Thyroid gland (tissue), 4 donors: ENCODE measurements around the gene LPAR2. TPM values are rescaled to one million over a fixed set of nuclear protein-coding genes. Genes with fewer than 3 reads are reported as not detected.

ENCODE experiments used
- DNase-seq, 2 donors: peaks; one replicate each; pipeline ENCODE4 v3.0.0-alpha.2; 2019
- H3K27ac ChIP-seq, 3 donors: fragments of 200-600 bp; sonication (generic); 1 replicate in 2 of 3; 2 replicates in 1 of 3; pipeline ENCODE4 v1.5.1; 2016 to 2019; ENCODE audit warnings: mild to moderate bottlenecking in 1 of 3, moderate library complexity in 1 of 3
- H3K27me3 ChIP-seq: fragments of 200-600 bp; sonication (generic); one replicate; pipeline ENCODE4 v1.5.1; 2019
- H3K36me3 ChIP-seq, 2 donors: fragments of 200-600 bp; sonication (generic); one replicate each; pipeline ENCODE4 v1.5.1; 2016 to 2019
- H3K4me1 ChIP-seq, 2 donors: fragments of 200-600 bp; sonication (generic); one replicate each; pipeline ENCODE4 v1.5.1; 2017 to 2019
- H3K4me3 ChIP-seq, 3 donors: fragments of 200-600 bp; sonication (generic); replicated peaks in 1 of 3; 1 replicate in 2 of 3; 2 replicates in 1 of 3; pipeline ENCODE4 v1.5.1; 2016; ENCODE audit warnings: mild to moderate bottlenecking in 1 of 3
- H3K9me3 ChIP-seq: fragments of 200-600 bp; sonication (generic); one replicate; pipeline ENCODE4 v1.5.1; 2017
- POLR2A ChIP-seq, 2 donors: fragments of 450-650 bp; IDR thresholded peaks; one replicate each; pipeline ENCODE4 v1.6.1; 2017; ENCODE audit warnings: antibody characterized with exemption in 2 of 2, mild to moderate bottlenecking in 2 of 2, moderate library complexity in 1 of 2
- WGBS, 2 donors: methylation state at CpG; one replicate each; pipeline ENCODE4 v1.1.5; 2017; 5-methylcytosine and 5-hydroxymethylcytosine counted together
- intact Hi-C: fragments of 100-400 bp; cut with DNase I; formaldehyde crosslinking; loops from one replicate; pipeline ENCODE4 v1.15.1; 2023
- total RNA-seq, 4 donors: library from RNA; depleted of rRNA; stranded (reverse); fragments of >200 nt; gene quantifications; one replicate each; pipeline ENCODE4 v1.2.3, GENCODE V29; 2016
- TF ChIP-seq, protein P1 (sequence below), 6 experiments: fragments of 200-600 bp in 3 of 6; fragments of 450-650 bp in 3 of 6; sonication (generic) in 3 of 6; IDR thresholded peaks; one replicate each; pipeline ENCODE4 v1.5.1; 2016 to 2019; ENCODE audit warnings: antibody characterized with exemption in 6 of 6, mild to moderate bottlenecking in 2 of 6, inconsistent platforms in 1 of 6, moderate library complexity in 1 of 6

Gene LPAR2
- total RNA-seq, 4 donors from 2014 or later: 10.2 to 35.2 (median 22.9) TPM

DNA sequence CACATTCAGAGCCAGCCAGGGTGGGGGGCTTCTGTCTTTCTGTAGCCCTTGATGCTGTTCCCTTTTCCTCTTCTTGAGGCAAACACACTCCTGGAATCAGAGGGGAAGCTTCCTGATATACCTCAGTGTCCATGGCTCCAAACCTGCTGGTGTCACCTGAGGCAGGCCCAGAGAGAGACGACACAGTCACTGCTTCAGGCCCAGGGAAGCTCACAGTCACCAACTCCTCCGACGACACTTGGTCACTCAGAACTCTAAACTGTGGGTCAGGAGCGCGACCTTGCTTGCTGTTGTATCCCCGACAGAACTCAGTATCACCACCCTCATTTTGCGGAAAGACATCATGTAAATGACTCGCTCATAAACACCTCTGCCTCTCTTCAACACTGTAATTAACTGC, 34.3 kb upstream of the LPAR2 start:
- H3K27ac ChIP-seq: no peak overlapping the region
- intact Hi-C loops: no loop called here
- H3K36me3 ChIP-seq: peaks cover 15 to 21% of the 10 kb centered on the region in 2 donors
- H3K4me1 ChIP-seq: peaks cover 17% of the 10 kb centered on the region in 2 donors
- no peak for DNase-seq
- TF ChIP-seq, protein P1, sequence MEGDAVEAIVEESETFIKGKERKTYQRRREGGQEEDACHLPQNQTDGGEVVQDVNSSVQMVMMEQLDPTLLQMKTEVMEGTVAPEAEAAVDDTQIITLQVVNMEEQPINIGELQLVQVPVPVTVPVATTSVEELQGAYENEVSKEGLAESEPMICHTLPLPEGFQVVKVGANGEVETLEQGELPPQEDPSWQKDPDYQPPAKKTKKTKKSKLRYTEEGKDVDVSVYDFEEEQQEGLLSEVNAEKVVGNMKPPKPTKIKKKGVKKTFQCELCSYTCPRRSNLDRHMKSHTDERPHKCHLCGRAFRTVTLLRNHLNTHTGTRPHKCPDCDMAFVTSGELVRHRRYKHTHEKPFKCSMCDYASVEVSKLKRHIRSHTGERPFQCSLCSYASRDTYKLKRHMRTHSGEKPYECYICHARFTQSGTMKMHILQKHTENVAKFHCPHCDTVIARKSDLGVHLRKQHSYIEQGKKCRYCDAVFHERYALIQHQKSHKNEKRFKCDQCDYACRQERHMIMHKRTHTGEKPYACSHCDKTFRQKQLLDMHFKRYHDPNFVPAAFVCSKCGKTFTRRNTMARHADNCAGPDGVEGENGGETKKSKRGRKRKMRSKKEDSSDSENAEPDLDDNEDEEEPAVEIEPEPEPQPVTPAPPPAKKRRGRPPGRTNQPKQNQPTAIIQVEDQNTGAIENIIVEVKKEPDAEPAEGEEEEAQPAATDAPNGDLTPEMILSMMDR (IDR thresholded peaks at IDR 0.05): no peak
- TF ChIP-seq POLR2A (IDR thresholded peaks at IDR 0.05): no peak
- H3K27me3 ChIP-seq: no peaks in the 10 kb centered on the region
- H3K4me3 ChIP-seq: peak overlapping the region in 1 of 3 donors; percentile 89
- H3K9me3 ChIP-seq: no peaks in the 10 kb centered on the region
- 69 to 79% methylated on average over 8 of the region's 8 CpGs for WGBS, 2 donors

DNA sequence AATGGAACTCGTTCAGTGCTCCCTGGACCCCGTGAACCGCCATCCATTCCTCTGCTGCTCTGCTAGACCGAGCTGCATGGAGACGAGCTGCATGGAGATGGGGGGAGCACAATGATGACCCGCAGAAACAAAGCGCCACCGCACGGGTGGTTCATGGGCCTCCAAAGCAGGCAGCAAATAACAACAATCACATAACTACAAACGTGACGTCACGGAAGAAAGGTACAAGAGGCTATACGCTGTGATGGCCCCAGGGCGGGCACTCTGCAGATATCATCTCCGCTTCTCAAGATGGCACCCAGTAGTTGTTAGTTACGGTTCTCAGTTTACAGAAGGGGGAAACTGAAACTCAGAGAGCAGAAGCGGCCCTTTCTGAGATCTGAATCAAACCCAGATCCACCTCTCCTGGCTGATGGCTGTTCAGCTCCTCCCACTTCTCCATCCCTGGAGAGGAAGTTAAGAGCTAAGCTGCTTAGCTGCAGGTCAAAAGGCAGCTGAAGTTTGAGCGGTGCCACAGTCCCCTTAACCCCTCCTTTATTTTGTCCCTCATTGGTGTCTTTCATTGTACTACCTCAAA, 33.7 kb upstream of the LPAR2 start:
- TF ChIP-seq POLR2A (IDR thresholded peaks at IDR 0.05): no peak
- TF ChIP-seq, protein P1 (IDR thresholded peaks at IDR 0.05): no peak
- H3K36me3 ChIP-seq: peaks cover 19 to 26% of the 10 kb centered on the region in 2 donors
- H3K27ac ChIP-seq: no peak overlapping the region
- DNase-seq: no peak
- 62 to 65% methylated on average over 18 of the region's 18 CpGs for WGBS, 2 donors
- intact Hi-C loops: no loop called here
- no peak overlapping the region for H3K4me3 ChIP-seq
- H3K9me3 ChIP-seq: no peaks in the 10 kb centered on the region
- H3K27me3 ChIP-seq: no peaks in the 10 kb centered on the region
- H3K4me1 ChIP-seq: peaks cover 17% of the 10 kb centered on the region in 2 donors

DNA sequence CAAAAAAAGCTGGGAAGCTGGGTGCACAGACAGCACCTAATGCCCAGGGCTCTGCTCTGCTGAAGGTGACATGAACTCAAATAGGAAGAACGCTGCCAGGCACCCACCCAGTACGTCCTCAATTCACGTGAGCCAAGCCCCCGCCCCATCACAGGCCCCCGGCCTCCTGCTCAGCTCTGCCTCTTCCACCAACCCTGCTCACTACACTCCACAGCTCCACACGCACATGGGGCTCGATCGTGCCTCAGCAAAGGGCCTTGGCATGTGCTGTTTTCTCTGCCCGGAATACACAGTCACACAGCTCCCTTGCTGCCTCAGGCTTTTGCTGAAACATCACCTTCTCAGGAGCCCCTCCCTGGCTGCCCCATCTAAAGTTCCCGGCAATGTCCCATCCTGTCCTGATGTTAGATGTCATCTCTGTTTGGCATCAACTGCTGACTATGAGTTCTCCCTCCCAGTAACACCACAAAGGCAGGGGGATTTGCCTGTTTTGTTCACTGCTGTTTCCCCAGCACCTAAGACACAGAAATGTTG, 33.2 kb upstream of the LPAR2 start:
- H3K9me3 ChIP-seq: no peaks in the 10 kb centered on the region
- H3K36me3 ChIP-seq: peaks cover 25 to 32% of the 10 kb centered on the region in 2 donors
- intact Hi-C loops: no loop called here
- no peak overlapping the region for H3K4me3 ChIP-seq
- H3K27me3 ChIP-seq: no peaks in the 10 kb centered on the region
- TF ChIP-seq, protein P1 (IDR thresholded peaks at IDR 0.05): no peak
- TF ChIP-seq POLR2A (IDR thresholded peaks at IDR 0.05): no peak
- H3K4me1 ChIP-seq: peaks cover 17% of the 10 kb centered on the region in 2 donors
- no peak for DNase-seq
- 87 to 90% methylated on average over 10 of the region's 10 CpGs for WGBS, 2 donors
- no peak overlapping the region for H3K27ac ChIP-seq

DNA sequence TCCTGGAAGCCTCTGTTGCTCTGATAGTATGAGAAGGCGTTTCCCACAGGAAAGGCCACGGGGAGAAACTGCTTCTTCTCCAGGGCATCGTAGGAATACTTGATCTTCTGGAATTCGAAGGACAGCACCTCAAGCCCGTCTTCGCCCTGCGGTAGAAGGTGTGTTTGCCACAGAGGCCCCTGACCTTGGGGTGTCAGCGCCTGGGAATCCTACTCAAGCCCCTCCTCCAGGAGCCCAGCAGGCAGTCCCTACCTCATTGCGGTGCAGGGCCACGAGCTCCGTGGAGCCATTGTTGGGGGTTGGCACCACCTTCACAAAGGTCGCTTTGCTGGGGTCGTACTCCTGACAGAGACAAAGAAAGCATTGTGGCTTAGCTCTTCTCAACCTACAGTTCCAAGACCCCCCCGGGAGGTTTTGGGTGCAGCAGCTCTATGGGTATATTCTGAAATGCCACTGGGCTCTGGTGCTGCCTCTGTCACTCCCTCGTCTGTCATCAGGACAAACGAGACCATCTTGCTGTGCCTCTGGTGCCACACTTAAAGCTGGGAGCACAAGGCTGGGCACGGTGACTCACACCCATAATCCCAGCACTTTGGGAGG, 31.7 kb upstream of the LPAR2 start:
- intact Hi-C loops: no loop called here
- 92% methylated on average over 12 to 17 of the region's 17 CpGs for WGBS, 2 donors
- no peak overlapping the region for H3K4me3 ChIP-seq
- H3K36me3 ChIP-seq: peaks cover 40 to 47% of the 10 kb centered on the region in 2 donors
- no peaks in the 10 kb centered on the region for H3K9me3 ChIP-seq
- H3K27ac ChIP-seq: no peak overlapping the region
- TF ChIP-seq, protein P1 (IDR thresholded peaks at IDR 0.05): no peak
- no peak for TF ChIP-seq POLR2A (IDR thresholded peaks at IDR 0.05)
- DNase-seq: no peak
- H3K27me3 ChIP-seq: no peaks in the 10 kb centered on the region
- H3K4me1 ChIP-seq: peaks cover 17% of the 10 kb centered on the region in 2 donors

DNA sequence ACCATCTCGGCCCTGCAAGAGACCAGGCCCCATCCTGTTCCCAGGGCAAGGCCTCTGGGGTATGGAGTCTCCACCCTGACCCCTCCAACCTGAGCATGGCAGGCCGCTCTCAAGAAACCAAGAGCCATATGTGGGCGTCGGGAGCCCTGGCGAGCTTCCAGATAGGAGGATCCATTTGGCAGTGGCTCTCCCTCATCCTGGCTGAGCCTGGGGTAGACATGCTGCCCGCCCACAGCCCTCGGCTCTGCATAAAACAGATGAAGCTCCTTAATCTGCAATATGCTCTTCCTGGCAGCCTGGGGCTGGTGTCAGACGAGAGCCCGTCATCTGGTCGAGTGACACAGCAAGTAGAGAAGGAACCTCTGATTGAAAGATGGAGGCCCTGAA, 29.4 kb upstream of the LPAR2 start:
- Histone ChIP-seq H3K4me1 (peaks cover 10 to 11% of the 10 kb centered on the region in 2 donors), H3K9me3 (no peaks in the 10 kb centered on the region), H3K36me3 (peaks cover 63 to 70% of the 10 kb centered on the region in 2 donors), H3K4me3 (no peak overlapping the region), H3K27ac (no peak overlapping the region), H3K27me3 (no peaks in the 10 kb centered on the region)
- WGBS, 2 donors: 69 to 85% methylated on average over 6 to 10 of the region's 10 CpGs
- TF ChIP-seq, protein P1 (IDR thresholded peaks at IDR 0.05): no peak
- TF ChIP-seq POLR2A (IDR thresholded peaks at IDR 0.05): no peak
- DNase-seq: no peak
- intact Hi-C loops: no loop called here
